Dedifferentiated amniotic fluid mesenchymal stem cell (primary cell): ENCODE measurements around the gene LEMD1.

Experiments
- DNase-seq: peaks from one replicate; pipeline ENCODE4 v3.0.0-alpha.2; 2016; ENCODE audit errors: extremely low spot score

LEMD1 gene

GRCh38 chr1:205421798-205422197, at the start of gene LEMD1:
Gene LEMD1, minus strand, starts transcription at chr1:205422056. Its CDS starts 1,520 bp downstream, at chr1:205420536.
- DNase-seq = no peak

DNA sequence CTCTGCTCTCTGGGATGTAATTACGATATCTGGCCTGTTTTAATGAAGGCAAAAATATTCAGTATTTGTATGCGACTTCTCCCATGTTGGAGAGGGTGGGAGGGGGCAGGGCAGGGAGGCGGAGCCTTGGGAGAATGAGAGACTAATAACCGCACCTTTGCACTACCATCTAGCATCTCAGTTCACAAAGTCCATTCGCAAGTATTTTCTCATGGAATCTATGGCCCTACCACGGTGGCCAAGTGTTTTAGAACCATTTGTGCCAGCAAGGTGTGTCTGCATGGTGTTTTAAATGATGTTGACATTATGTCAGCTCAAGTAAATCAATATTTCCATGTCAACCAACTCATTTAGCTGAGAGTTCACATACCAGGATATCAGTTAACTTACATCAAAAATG, 48.3 kb upstream of the LEMD1 start:
- no peak for DNase-seq

DNA sequence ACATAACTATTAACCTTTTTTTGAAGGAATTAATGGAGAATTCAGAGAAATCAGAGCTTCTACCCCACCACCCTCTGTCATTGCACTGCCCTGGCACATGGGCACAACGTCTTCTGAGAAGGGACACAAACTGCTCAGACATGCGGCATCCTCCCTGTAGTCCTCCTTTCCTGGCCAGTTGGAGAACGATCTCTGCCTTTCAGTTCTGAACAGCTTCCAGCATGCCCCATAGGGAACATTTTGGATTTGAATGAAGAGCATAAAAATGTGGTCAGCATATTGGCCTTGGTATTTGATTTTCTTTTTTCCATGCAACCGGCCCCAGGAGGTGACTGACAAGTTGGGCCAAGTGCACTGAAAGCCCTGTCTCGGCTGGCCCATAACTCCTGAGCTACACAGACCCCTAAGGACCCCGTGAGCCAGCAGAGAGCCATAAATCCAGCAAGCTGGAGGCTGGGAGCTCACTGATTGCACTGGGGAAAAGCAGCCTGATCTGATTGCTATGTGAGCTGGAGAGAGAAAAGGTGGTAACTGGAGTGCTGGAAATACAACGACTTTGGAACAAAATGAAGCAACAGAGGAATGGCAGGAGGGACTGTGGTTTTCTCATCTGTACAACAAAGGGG, 44.9 kb upstream of the LEMD1 start:
- no peak for DNase-seq

- DNase-seq = no peak
These were observed 43.5 kb upstream of the LEMD1 start for GRCh38 chr1:205465392-205465791.

GRCh38 chr1:205458777-205459566, 37.1 kb upstream of the LEMD1 start:
- DNase-seq = no peak

DNA sequence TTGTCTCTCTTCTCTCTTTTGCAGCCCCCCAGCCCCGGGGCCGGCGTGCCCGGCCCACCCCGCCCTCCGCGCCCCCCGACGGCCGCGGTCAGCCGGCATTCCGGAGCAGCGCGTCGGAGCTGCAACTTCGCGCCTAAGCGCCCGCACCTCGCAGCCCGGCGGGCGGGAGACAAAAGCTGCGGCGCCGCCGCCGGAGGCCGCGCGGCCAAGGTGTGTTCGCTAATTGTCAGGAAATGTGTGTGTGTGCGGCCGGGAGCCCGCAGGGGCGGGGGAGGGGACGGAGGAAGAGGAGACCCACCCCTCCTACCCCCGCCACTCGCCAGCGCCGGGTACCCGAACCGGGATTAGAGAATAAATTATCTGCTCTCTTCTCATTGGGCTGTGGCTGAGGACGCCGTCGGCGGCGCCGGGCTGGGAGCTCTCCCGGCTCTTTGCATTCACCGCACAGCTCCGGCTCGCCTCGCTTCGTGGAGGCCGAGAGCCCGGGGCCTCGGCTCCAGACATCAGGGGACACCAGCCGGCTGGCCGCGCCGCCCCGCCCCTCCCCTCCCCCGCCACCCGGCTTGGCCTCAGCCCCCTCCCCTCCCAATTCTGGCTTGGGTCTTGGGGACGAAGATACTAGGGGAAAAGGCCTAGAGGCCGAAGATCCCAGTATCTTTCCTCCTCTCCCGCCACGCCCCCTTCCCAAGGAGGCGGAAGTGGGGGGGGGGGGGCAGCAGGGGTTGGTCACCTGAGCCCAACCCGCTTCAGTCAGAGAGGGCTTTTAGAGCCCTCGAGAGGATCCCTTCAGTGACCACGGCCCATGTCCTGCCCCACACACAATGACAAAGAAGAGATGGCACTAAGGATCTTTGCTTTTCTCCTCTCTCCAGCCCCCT, 35.3 kb upstream of the LEMD1 start:
- DNase-seq = no peak

GRCh38 chr1:205456383-205456867, 34.6 kb upstream of the LEMD1 start:
- no peak for DNase-seq

DNA sequence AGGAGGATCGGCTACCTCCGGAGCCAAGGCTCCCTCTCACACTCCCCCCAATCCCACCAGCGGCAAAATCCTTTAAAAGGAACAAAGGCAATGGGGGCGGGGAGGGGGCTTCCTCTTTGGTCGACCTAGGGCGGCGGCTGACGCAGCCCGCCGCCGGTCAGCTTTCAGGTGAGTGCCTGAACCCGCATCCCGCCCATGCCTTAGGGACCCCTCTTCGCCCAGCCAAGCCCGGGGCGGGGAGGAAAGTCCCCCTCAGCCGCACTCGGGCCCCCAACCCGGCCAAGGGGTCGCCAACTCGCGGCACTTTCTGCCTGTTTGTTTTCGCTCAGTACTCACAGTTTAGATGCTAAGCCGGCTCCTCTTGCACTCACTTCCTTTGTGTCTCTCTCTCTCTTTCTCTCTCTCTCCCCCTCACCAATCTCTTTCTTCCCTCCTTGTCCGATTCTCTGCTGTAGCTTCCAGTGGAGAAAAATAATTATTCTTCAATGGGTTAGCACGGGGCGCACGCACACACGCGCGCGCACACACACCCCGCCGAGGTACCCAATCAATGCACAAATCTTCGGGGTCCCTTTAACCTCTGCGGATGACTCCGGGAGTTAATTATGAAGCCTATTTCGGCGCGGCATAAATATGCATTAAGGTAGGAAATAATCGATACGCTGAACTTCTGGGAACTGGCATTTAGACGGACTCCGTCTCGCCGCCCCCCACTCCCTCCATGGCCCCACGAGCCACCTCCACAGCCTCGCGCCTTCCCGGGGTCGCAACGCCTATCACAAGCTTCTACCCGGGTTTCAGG, 33.9 kb upstream of the LEMD1 start, which contains the start of gene BLACAT1:
BLACAT1 (minus strand) TSS at position 465 of the 802 bp plus-strand sequence.
- no peak for DNase-seq

DNA sequence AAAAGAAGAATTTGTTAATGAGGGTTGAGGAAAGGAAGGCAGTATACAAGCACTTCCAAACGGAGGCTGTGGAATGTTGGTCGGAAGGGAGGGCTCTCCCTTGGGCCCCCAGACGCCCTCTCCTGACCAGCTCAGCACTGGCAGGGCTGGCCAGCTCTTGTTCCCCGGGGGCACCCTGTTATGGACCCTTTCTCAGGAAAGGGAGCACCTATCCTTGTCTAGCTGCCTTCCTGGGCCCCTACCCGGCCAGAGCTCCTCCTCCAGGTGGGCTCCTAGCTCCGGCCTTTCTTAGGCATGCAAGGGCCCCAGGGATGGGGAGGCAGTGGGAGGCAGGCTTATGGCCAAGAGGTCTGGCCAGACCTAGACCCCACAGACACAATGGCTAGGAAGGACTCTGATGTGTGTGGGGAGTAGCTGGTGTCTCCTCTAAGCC, 33.1 kb upstream of the LEMD1 start:
- no peak for DNase-seq

DNA sequence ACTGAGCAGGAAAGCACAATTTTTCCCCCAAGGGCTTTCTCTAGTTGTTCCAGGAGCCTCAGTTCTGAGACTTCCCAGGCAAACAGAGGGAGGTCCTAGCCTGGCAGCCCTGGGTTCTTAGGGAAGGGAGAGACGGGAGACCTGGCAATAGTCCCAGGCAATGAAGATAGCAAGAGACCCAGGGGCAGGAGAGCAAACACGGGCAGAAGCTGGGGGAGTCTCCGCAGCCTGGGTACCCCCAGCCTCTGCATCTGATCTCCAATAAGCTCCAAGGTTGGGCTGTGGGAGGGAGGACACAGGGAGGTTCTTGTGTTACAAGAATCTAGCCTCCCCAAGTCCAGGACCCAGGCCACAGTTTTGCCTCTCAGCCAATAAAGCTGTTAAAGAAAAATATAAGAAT, 31.6 kb upstream of the LEMD1 start:
- DNase-seq = no peak

- DNase-seq = no peak
These were observed 31.1 kb upstream of the LEMD1 start for GRCh38 chr1:205452933-205453332.

- no peak for DNase-seq
These were observed 30.5 kb upstream of the LEMD1 start for GRCh38 chr1:205452364-205452763.

DNA sequence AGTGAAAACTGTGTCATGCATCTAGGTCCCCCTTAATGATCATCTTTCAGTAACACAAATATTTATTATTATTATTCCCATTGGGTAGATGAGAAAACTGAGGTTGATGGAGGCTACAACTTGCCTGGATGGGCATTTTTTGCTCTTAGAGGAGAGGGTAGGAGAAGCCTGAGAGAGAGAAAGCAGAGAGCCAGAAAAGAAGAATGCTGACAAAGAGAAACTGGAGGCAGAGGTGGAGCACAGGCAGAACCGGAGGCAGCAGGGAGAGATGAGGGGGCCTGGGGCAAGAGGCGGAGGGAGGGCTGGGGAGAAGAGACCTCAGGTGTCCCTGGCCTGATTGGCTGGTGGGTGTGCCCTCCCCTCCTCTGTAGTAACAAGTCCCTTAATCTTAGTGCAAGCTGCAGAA, 29.9 kb upstream of the LEMD1 start:
- DNase-seq = no peak

DNA sequence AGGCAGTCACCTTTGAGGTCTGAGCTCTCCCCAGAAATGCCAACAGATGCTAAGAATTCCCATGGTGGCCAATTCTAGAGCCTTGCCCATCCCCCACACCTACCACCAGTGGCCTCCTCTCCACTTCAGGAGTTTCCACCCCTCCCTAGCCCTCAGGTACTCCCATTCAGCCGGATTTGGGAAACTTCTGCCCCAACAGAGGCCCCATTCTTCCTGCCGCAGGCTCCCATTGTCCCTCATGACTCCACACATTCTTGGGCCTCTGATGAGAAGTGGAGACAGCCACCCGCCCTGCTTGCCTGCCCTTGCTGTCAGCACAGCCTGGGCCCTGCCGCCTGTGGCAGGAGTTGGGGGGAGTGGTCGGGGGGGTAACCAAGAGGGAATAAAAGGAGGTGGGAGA, 29.3 kb upstream of the LEMD1 start:
- no peak for DNase-seq

GRCh38 chr1:205450448-205450847, 28.6 kb upstream of the LEMD1 start:
- DNase-seq = no peak

GRCh38 chr1:205449750-205450443, 28.0 kb upstream of the LEMD1 start:
- no peak for DNase-seq

DNA sequence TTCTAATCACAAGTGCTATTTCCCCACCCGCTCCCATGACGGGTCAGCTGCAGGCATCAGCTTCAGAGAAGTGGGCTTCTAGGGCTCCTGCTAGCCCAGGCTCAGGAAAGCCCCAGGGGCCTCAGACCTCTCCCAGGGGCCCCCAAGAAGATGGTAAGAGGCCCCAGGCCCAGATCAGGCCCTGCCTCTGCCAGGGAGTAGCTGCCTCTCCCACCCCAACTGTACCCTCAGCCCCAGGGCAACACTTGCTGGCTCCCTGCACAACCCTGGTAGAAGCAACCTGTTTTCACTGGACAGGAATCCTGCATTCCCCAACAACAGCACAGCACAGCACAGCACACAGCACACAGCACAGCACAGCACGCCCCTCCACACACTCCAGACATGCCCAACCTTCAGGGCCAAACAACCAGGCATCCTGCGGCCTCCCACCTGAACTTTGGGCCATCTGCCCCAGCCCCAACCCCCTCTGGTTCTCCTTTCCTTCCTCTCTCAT, 27.4 kb upstream of the LEMD1 start:
- DNase-seq = no peak

DNA sequence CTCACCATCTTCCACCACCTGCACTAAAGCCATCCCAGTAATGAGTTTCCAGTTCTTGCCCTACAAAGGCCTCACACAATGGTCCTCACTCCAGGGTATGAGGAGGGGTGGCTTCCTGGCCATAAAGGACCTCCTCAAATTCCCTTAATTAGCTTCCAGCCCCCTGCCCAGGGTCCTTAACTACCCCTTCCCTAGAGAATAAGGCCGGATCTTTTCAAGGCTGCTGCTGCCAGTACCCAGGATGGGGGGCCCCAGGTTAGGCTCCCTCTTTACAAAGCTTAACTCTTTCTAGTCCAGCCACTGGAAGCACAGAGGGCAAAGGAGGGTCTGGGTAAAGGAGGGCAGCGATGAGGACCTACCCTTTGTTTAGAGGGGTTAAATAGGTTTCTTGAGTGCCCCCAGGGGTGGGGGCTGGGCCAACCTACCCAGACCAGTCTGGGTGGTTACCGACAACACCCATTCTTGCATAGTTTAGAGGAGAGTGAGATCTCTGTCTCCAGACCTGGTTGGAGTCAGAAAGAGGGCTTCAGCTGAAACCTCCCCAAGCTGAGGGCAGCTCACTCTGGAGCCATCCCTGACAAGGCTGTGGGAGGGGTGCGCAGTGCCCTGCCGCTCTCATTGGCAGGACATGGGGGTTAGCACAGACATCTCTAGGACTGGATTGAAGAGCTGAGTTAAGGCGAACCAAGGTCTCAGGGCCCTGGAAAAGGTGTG, 26.8 kb upstream of the LEMD1 start:
- DNase-seq = no peak

- DNase-seq = no peak
These were observed 25.8 kb upstream of the LEMD1 start for GRCh38 chr1:205447457-205448341.
